Skeletal muscle tissue (tissue), 4 donors: ENCODE data around the gene FBXO41. TPM values are rescaled to one million over a fixed set of nuclear protein-coding genes. Genes with fewer than 3 reads are reported as not detected.
A peak's percentile ranks its signal among the peaks of the same experiment; 100 is the strongest.

Experiments used
- H3K27ac ChIP-seq: one replicate; pipeline ENCODE4 v1.7.0; 2013; ENCODE audit warnings: mild to moderate bottlenecking, low read depth, low read length, inconsistent platforms
- H3K27me3 ChIP-seq, 3 donors: one replicate each; pipeline ENCODE4 v1.7.0; 2013; ENCODE audit warnings: low read length in 3 of 3; ENCODE audit not compliant: control insufficient read depth in 3 of 3, insufficient read depth in 3 of 3
- H3K36me3 ChIP-seq, 3 donors: one replicate each; pipeline ENCODE4 v1.7.0; 2013; ENCODE audit warnings: low read length in 3 of 3; ENCODE audit not compliant: control insufficient read depth in 3 of 3, insufficient read depth in 3 of 3
- H3K4me1 ChIP-seq, 3 donors: one replicate each; pipeline ENCODE4 v1.7.0; 2013; ENCODE audit warnings: low read length in 3 of 3, mild to moderate bottlenecking in 3 of 3; ENCODE audit not compliant: control insufficient read depth in 3 of 3, insufficient read depth in 3 of 3
- H3K4me3 ChIP-seq, 3 donors: one replicate each; pipeline ENCODE4 v1.7.0; 2013; ENCODE audit warnings: low read length in 3 of 3
- H3K9ac ChIP-seq, 3 donors: one replicate each; pipeline ENCODE4 v1.7.0; 2013; ENCODE audit warnings: low read length in 3 of 3, mild to moderate bottlenecking in 3 of 3, moderate library complexity in 2 of 3, low read depth in 1 of 3
- H3K9me3 ChIP-seq, 3 donors: one replicate each; pipeline ENCODE4 v1.7.0; 2013; ENCODE audit warnings: low read length in 3 of 3; ENCODE audit not compliant: control insufficient read depth in 3 of 3
- total RNA-seq: library from RNA; depleted of rRNA; stranded (reverse); fragments of >200 nt; gene quantifications from one replicate; pipeline ENCODE4 v1.2.3, GENCODE V29; 2014
- donor health status: Osteomylitis.

The FBXO41 gene
- total RNA-seq, 1 donor from 2014 or later = under 0.01 TPM

- no peaks in the 10 kb centered on the region for H3K9me3 ChIP-seq
- H3K9ac ChIP-seq = no peak overlapping the region
- H3K36me3 ChIP-seq = peaks cover 30 to 36% (median 30%) of the 10 kb centered on the region in 3 donors
- H3K4me1 ChIP-seq = peaks cover 13 to 45% (median 25%) of the 10 kb centered on the region in 3 donors
- no peak overlapping the region for H3K4me3 ChIP-seq
- H3K27me3 ChIP-seq = no peaks in the 10 kb centered on the region
- no peak overlapping the region for H3K27ac ChIP-seq
Observed at GRCh38 chr2:73218298-73218697, 66.0 kb downstream of the FBXO41 start.

GRCh38 chr2:73217826-73218225 is 66.5 kb downstream of the FBXO41 start:
- H3K27me3 ChIP-seq = no peaks in the 10 kb centered on the region
- H3K9ac ChIP-seq = no peak overlapping the region
- no peak overlapping the region for H3K4me3 ChIP-seq
- peaks cover 25 to 32% (median 27%) of the 10 kb centered on the region in 3 donors for H3K36me3 ChIP-seq
- H3K4me1 ChIP-seq = peaks cover 13 to 47% (median 26%) of the 10 kb centered on the region in 3 donors
- H3K27ac ChIP-seq = no peak overlapping the region
- no peaks in the 10 kb centered on the region for H3K9me3 ChIP-seq

GRCh38 chr2:73217160-73217559 is 67.1 kb downstream of the FBXO41 start:
- peaks cover 19 to 27% (median 20%) of the 10 kb centered on the region in 3 donors for H3K36me3 ChIP-seq
- no peak overlapping the region for H3K9ac ChIP-seq
- H3K27me3 ChIP-seq = no peaks in the 10 kb centered on the region
- H3K4me3 ChIP-seq = no peak overlapping the region
- no peaks in the 10 kb centered on the region for H3K9me3 ChIP-seq
- no peak overlapping the region for H3K27ac ChIP-seq
- H3K4me1 ChIP-seq = peaks cover 13 to 47% (median 26%) of the 10 kb centered on the region in 3 donors

- Histone ChIP-seq H3K4me1 (peaks cover 13 to 47% (median 25%) of the 10 kb centered on the region in 3 donors), H3K27me3 (no peaks in the 10 kb centered on the region), H3K9me3 (no peaks in the 10 kb centered on the region), H3K9ac (no peak overlapping the region), H3K27ac (no peak overlapping the region), H3K36me3 (peaks cover 5 to 9% (median 7%) of the 10 kb centered on the region in 3 donors), H3K4me3 (peak overlapping the region in 1 of 3 donors; percentile 80)
Observed at GRCh38 chr2:73215254-73215653, 69.0 kb downstream of the FBXO41 start.

GRCh38 chr2:73214120-73215035 is 69.9 kb downstream of the FBXO41 start, which contains the start of gene SMYD5:
Gene SMYD5 (plus strand): TSS chr2:73214245. CDS start chr2:73214267, 22 bp downstream.
- peaks cover 13 to 47% (median 21%) of the 10 kb centered on the region in 3 donors for H3K4me1 ChIP-seq

GRCh38 chr2:73212448-73213176 is 71.7 kb downstream of the FBXO41 start:
- peaks cover 3 to 30% (median 7%) of the 10 kb centered on the region in 3 donors for H3K4me1 ChIP-seq
- H3K9me3 ChIP-seq = no peaks in the 10 kb centered on the region
- H3K4me3 ChIP-seq = no peak overlapping the region
- no peaks in the 10 kb centered on the region for H3K27me3 ChIP-seq
- no peak overlapping the region for H3K27ac ChIP-seq
- no peaks in the 10 kb centered on the region for H3K36me3 ChIP-seq
- H3K9ac ChIP-seq = no peak overlapping the region

More at GRCh38 chr2:73214120-73215035, 69.9 kb downstream of the FBXO41 start, which contains the start of gene SMYD5:
- Histone ChIP-seq H3K36me3 (peaks cover 0 to 4% (median 3%) of the 10 kb centered on the region in 3 donors), H3K27me3 (no peaks in the 10 kb centered on the region), H3K27ac (peak within 1 kb of the TSS; percentile 47), H3K9ac (peak within 1 kb of the TSS; percentile 71 to 85 (median 73)), H3K9me3 (no peaks in the 10 kb centered on the region), H3K4me3 (peak within 1 kb of the TSS; percentile 80 to 87 (median 85))

GRCh38 chr2:73212098-73212447 is 72.2 kb downstream of the FBXO41 start:
- Histone ChIP-seq H3K4me1 (peaks cover 3 to 24% (median 7%) of the 10 kb centered on the region in 3 donors), H3K9ac (no peak overlapping the region), H3K9me3 (no peaks in the 10 kb centered on the region), H3K36me3 (no peaks in the 10 kb centered on the region), H3K4me3 (no peak overlapping the region), H3K27ac (no peak overlapping the region), H3K27me3 (peaks cover 1 to 2% (median 2%) of the 10 kb centered on the region in 3 donors)

GRCh38 chr2:73210696-73211095 is 73.6 kb downstream of the FBXO41 start:
- Histone ChIP-seq H3K9me3 (no peaks in the 10 kb centered on the region), H3K36me3 (no peaks in the 10 kb centered on the region), H3K4me3 (no peak overlapping the region), H3K4me1 (peaks cover 3 to 22% (median 7%) of the 10 kb centered on the region in 3 donors), H3K27me3 (peaks cover 4 to 9% (median 5%) of the 10 kb centered on the region in 3 donors), H3K27ac (no peak overlapping the region), H3K9ac (no peak overlapping the region)

- peaks cover 3 to 15% (median 4%) of the 10 kb centered on the region in 3 donors for H3K4me1 ChIP-seq
- no peak overlapping the region for H3K9ac ChIP-seq
- no peak overlapping the region for H3K4me3 ChIP-seq
- H3K36me3 ChIP-seq = no peaks in the 10 kb centered on the region
- H3K27ac ChIP-seq = no peak overlapping the region
- no peaks in the 10 kb centered on the region for H3K9me3 ChIP-seq
- peaks cover 8 to 12% (median 8%) of the 10 kb centered on the region in 3 donors for H3K27me3 ChIP-seq
Observed at GRCh38 chr2:73210019-73210418, 74.3 kb downstream of the FBXO41 start.
